ENCODE measurements around the gene DSG2.
"Not testable (repeated sequence)": the region's sequence is repeated elsewhere in the genome, so short reads cannot be mapped to it uniquely, and the experiment has no call there.

DSG2 gene

DNA sequence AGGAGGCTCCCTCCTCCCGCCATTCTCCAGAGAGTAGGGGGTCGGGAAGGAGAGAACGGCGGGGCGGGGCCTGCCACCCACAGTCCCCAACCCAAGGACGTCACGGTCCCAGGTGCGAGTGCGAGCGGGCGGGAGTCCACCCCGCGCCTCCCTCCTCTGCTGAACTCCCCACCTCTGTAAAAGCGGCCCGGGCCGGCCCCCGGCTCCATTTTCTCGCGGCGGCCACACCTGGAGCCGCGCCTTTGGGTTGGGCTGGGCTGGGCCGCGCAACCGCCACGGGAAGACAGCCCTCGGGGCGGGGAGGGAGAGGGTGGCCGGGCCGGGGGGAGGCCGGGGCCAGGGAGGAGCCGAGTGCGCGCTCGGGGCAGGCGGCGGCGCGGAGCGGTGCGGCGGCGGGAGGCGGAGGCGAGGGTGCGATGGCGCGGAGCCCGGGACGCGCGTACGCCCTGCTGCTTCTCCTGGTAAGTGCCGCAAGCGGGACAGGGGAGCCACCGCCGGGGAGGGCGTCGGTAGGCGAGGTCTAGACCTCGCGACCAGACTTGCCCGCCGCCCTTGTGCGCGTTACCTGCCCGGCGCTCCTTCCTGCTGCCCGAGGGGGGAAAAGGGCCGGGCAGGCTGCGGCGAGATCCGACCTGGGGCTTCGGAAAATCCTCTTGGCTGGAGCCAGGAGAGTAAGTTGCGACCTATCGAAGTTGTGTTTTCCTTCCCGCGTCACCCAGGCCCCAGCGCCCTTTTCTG, at the start of gene DSG2:
DSG2 (plus strand) TSS at position 342 of the 738 bp plus-strand sequence; CDS start at position 417, 75 bp downstream.
- peak; percentile 11 for DNase-seq

DNA sequence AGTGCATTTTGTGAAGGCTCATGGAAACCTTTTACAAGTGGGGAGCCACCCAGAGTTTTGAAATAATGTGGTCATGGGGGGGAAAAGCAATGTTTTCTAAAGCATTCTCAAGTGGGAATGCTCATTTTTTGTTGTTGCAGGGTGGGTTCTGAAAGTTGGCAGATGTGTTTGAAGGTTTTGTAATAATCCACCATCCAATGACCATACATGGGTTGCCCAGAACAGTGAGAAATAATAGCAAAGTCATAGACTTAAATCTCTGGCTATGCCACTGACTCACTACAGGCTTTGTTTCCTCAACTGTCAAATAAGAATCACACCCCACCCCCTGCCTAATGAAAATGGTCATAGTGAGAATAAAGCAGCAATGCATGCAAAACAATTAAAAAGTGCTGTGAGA, 47.6 kb upstream of the DSG2 start:
- peak; percentile 12 for DNase-seq

DNA sequence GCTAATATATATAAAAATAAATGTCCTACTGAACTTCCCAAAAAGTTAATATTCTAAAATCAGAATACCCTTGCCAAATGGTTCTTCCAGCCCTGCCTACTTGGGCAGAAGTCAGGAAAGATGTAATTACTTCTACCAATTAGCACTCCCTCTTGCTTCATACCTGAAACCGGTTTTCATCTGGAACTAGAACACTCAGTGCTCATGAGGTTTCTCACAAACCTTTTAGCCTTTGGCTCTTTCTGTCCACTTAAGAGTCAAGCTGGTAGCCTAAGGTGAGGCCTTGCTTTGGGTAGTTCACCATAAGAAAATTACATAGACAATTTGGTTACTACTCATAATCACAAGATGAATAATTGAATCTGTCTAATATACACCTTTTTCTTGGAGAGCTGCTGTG, 46.4 kb upstream of the DSG2 start:
- no peak for DNase-seq

DNA sequence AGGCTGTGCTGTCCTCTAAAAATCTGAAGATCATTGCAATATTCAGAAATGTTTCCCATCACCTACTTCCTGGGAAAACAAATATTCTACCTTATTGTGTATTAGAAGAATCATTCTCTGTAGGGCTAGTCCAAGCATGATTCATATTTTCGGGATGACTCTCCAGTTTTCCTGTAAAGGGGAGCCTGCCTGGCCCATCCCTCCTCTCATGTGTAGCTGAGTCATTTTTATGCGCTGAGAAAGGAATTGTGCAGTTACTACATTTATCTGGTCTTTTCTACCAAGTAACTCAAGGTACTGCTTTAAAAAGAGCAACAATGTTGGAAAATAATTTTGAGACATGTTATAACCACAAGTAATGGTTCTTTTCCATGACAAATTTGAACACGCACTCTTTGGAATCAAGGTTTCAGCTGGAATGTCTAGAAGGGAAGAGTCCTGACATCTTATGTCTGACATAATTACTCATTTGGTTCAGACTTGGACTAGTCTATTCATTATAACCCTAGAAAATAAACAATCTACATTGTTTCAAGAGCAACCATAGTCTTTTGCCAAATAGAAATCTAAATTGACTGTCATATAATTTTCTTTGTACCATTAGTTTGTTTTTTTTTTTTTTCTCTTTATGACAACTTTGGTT, 43.8 kb upstream of the DSG2 start:
- DNase-seq = peak; percentile 71

DNA sequence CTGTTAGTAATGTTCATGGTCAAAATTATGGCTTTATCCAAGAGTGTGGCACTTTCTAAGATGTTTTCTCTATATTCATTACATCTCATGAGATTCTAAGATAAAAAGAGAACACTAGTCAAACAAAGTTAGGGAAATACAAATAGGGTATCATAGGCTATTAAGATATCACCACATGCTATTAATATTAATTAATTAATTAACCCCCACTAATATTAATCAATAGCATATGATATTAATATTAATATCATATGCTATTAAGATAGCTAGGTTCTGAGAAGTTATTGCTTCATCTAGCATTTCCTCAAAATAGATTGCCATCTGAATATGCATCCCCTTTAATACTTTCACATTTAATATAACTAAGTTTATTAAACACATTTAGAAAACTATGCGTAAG, 28.3 kb upstream of the DSG2 start:
- DNase-seq = no peak

DNA sequence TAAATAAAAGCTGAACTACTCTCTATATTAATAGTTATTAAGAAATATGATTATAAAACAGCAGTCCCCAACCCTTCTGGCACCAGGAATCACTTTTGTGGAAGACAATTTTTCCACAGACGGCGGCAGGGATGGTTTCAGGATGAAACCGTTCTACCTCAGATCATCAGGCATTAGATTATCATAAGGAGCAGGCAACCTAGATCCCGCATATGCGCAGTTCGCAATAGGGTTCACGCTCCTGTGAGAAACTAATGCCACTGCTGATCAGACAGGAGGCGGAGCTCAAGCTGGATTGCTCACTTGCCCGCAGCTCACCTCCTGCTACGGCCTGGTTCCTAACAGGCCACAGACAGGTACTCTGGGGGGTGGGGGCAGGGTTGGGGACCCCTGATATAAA, 19.3 kb upstream of the DSG2 start:
- DNase-seq = no peak

DNA sequence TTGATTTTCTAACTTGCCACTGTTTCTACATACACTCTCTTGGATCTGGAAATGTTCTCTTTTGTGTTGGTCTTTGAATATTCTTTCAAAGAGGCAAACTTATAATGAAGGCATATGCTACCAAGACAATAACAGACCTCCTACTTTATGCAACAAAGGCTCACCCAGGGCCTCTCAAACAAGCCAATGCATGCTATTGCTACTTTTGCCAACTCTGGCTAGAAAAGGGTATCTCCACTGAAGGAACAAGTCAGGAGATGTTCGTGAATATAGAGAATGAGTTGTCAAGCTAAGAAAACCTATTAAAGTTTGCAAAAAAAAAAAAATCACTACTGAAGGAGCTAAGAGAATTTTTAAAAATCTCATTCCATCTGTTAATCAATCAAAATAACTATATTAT, 15.9 kb upstream of the DSG2 start:
- DNase-seq = no peak

DNA sequence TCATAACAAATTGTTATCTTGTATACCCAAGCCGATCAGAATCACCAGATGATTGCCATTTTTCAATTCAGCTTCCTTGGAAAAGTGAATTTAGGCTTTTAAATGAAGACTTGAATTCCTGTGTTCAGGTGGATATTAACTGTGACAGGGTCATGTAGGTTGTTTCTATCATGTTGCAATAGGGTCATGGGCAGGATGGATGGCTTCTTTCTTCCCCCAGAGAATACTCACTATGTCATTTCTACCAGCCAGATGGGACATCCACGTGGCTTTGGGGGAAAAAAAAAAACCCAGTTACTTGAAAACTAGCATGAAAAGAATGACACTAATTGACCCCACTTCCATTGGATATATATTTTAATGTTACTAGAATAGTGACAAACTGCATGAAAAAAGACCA, 14.6 kb upstream of the DSG2 start:
- no peak for DNase-seq

DNA sequence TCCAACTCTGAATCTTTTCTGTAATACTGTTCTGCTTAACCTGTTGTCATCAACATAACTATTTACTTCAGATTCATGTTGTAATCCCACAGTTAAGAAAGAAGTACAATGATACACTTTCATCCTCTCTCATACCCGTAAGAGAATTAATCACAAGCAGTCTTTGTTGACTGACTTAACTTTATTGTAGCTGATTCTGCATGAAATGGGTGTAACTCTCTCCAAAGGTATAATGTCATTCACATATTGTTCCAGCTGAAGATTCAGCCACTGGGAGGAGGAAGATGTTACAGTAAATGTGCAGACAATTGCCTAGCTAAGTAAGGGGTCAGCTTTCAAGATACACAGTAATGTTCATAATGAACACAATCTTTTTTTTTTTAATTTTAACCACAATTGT, 13.5 kb upstream of the DSG2 start:
- DNase-seq = no peak

DNA sequence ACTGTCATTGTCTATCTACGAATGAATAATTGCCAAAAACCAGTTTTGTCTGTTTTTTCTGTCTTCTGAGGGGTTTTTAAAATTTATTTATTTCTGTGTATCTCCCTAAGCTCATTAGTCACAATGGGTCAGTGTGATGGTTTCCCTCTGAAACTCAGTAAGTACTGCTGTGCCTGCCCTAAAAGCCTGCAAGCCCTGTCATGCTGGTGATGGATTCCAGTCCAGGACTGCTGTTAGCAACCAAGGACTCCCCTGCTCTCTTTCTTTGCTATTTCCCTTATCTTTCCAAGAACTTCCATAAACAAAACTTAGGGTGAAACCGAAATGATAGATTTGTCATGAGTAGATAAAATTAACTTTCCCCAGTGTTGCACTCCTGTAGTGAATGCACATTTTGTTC, 11.8 kb upstream of the DSG2 start:
- DNase-seq = no peak

DNA sequence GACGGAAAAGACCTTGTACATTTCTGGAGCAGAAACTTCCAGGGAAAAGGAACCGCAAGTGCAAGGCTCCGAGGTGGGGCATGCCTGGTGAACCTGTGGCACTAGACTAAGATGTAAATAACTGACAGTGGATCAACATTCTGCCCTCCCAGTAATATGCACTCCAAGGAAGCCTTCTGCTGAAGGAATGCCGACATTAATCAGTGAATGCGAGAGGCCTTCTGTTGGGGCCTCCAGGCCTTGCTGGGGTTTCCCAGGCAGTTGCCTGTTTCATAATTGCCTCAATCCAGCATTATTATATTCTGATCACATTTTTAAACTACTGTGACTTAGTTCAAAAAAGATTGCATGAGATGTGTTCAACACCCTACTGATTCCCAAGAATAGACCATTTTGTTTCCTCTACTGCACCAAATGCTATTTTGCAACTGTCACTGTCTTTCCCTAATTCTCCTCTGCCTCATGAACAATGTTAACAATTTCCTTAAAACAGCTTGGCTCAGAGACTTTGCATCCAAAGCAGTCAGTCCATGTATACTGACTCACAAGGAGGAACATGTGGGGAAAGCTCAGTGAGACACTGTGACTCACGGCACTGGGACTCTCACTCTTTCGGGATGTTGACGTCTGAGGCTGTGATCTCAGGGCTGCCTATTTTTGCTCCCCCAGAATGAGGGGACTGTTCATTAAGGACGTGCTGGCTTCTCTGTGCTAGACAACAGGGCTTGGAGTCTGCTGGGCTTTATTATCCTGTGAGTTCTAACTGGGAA, 10.5 kb upstream of the DSG2 start:
- DNase-seq = peak; percentile 87

DNA sequence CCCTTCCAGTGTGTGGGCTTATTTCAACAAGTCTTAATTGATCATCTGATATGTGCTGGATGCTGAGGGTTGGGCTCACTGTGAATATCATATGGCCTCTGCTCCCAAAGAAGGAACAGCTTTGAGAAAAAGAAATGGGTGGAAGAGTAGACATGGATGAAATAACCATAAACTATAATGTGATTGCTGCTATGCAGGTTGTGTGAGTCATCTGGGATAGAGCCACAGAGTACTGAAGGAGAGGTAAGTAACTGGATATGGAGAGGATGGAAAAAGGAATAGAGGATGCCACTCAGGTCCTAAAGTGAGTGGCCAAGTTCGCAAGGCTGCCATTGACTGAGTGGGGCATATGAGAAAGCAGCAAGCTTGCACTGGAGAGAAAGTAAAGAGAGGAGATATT, 8.7 kb upstream of the DSG2 start:
- no peak for DNase-seq

DNA sequence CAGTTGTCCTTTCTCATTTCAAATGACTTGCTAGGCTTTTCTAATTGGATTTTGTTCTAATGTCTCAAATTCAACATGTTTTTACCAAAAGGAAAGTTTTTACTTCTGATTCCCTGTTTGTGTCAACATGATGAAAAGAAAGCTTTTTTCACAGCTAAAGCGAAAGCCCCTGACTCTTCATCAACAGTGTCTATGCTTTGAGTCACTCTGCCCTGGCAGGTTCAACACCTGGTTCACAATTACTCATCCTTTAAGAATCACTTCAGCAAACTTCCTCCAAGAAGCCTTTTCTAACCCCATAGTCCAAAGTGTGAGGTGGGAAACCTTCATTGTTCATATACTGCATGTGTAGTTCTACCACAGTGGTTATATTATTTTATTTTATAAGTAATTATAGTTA, 7.6 kb upstream of the DSG2 start:
- DNase-seq = no peak

DNA sequence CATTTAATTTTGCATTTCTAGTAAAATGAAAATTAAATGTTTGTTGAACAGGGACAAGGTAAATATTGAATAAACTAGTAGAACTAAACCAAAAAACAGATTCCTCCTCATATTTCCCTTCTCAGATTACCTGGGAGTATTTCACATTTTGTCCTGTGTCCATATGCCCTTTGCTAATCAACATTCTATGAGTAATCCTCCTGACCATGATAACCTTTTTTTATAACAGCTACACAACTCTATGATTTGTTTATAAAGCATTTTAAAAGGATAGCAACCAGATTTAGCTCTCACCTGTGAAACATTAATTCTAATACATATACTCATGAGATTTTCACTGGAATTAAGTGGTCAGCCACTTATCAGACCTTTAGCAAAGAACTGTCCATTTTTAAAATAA, 7.1 kb upstream of the DSG2 start:
- no peak for DNase-seq

DNA sequence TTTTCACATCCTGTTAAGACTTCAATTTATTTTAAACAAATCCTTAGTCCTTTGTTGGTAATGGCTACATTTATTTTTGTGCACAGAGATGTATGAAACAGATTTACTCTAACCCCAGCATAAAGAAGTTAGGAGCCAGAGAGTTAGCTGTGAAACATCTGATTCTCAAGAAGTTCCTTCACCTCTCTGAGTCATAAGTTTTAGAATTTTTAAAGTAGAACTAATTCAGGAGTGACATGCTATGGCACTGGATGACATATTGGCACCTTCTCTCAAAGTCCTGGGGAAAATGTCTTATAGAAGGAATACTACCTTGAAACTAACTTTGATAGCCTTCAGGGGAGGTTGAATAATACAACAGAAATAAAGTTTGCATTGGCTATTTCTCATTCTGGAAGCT, 6.4 kb upstream of the DSG2 start:
- no peak for DNase-seq

DNA sequence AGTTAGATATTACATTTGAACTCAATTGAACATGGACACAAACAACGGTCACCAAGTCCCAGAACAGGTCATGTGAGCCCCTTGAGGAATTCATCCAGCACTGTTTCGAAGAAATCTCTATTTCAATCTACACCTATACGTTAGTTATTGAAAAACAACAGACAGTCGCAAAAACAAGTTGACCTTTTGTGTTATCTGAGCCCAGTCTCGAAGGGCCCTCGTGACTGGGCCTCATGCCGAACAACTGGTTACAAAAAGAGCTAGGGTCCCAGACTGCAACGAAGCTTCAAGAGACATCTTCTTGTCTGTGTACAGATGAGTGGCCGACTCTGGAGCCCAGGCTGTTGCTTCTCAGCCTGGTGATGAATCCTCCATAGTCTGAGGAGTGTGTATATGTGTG, 5.3 kb upstream of the DSG2 start:
- no peak for DNase-seq

DNA sequence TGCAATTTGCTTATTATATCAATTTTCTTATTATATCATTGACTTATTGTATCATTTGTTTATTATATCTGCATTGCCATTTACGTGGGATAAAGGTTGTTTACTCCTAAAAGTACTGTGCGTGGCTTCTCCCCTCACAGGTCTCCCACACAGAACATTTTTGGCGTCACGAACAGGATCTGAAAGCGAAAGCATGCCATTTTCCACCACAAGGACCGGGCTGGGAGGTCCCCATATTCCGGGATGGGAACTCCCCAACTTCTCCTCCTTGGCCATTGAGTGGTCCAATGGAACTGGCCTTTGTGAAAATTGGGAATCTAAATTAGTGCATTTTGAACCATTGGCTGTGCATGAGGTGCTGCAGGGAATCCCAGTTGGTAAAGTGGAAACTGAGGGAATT, 4.8 kb upstream of the DSG2 start:
- no peak for DNase-seq

DNA sequence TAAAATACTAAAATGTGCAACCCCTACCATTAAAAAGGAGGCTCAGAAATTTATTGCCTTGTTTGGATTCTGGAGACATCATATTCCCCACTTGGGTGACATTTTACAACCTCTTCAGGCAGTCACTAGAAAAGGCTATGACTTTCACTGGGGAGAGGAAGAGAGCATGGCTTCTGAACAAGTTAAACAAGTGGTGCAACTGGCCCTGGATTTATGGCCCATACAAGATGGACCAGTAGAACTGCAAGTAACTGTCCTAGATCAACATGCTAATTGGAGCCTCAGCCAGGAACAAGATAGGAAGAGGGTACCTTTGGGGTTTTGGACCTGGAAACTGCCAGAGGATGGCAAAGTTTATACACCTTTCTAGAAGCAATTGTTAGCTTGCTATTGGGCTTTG, 4.0 kb upstream of the DSG2 start:
- DNase-seq = no peak

DNA sequence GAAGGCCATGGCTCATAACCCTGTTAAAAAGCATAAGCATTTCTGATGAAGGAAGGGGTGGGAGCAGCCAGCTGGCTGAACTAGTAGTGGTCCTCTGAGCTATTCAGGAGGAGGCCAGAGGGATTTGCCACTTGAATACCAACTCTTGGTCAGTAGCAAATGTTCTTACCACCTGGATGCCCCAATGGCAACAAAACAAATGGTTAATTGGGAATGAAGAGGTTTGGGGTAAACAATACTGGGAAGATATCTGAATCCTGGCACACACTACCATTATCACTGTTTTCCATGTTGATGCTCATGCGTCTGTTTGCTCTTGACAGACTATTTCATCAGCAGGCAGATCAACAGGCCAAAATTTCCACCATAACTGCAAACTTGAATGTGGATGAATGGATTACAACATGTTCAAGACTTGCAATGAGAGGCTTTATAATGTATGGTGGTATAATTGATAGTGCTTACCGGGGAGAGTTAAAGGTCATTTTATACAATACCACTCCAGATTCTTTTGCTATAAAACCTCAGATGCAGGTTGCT, 3.2 kb upstream of the DSG2 start:
- not testable (repeated sequence) for DNase-seq

DNA sequence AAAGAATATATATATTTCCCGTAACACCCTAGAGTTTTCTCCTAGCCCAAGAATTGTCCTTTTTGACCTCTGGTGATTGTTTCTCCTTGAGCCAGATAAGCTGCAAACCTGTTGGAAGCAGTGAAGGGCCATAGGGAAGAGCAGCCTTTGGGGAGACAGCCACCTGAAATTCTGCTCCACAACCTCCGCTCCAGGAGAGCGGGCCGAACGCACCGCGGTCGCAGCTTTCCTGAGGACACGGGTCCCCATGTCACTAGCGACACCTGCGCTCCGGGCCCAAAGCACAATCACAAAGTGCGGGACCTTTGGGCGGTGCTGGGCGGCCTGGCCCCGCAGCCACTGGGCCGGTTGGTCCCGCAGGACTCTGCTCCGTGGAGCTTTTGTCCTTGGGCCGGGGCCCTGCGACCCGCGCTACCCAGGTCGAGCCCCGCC, 557 bp upstream of the DSG2 start:
- no peak for DNase-seq

DNA sequence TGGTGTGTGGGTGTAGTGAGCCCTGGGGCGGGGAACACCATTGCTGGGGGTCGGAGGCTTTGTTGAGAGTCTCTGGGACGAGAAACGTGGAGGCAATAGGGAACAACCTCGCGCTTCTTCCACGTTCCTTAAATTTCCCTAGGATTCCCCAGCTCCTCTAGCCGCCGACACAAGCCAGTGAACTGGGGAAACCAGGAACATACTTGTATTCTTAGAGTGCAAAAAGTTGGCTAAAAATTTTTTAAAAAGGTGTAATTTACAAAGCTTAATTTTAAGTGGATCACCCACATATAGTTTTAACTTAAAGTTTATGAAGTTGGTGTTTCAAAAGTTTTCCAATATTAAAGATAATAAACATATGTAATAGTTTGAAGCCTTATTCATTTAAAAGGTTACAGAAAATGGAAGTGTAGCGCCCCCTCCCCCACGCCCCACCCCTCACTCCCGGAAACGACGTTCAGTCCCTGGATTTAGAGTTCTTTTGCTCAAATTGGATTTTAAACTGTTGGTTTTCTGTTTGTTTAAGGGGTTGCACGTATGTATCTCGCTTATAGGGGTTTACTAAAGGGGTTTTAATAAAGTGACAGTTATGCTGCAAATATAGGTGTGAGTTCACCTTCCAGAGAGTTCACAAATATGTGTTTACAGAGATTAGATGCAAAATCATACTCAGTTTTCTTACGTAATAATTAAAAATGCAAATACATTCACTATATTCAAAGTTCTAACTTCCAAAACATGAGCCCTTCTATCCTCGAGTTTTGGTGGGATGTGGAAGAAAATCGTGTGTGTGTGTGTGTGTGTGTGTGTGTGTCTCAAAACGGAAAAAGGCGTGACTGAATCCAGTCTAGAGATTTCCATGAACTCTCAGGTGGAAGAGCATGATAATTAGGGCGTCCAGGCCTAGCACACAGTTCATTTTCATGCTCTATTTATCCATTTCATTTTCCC, 872 bp downstream of the DSG2 start:
- DNase-seq = no peak

DNA sequence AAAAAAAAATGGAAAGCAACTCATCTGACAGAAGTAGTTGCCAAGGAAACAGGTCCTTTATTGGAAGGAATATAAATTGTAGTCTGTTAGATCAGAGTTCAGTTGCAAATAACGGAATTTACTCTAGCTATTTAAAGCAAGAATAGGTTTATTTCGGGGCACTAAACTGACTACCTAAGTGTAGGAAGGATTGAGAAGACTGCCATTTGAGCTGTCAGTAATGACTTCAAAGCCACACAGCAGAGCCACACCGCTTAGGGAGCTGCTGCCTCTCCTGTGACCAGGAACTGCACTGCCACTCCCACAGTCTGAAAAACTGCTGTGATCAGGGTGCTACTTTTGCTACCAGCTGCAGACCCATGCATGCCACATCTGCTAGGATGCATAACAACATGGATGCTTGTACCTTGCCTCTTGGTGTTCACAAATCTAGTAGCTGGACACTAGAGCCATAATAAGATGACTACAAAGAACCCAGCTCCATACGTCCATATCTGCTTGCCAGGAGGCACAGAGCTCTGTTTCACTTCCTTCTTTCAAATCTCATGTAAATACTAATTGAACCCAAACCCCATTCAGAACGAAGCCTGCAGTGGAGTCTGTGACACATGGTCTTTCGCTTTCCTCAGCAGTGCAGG, 2.2 kb downstream of the DSG2 start:
- no peak for DNase-seq
